MM.1S (cell line): ENCODE results near the gene PAGR1.

ENCODE experiments used
- EZH2phosphoT487 ChIP-seq: fragments of 300-600 bp; sonication (generic); IDR thresholded peaks from 2 replicates; pipeline ENCODE4 v1.6.1; 2018; ENCODE audit warnings: antibody characterized with exemption, low read length
- TF ChIP-seq, protein P1 (sequence below): fragments of 300-600 bp; sonication (generic); IDR thresholded peaks from 2 replicates; pipeline ENCODE4 v1.5.1; 2016; ENCODE audit warnings: antibody characterized with exemption, low read length, mixed read lengths

DNA sequence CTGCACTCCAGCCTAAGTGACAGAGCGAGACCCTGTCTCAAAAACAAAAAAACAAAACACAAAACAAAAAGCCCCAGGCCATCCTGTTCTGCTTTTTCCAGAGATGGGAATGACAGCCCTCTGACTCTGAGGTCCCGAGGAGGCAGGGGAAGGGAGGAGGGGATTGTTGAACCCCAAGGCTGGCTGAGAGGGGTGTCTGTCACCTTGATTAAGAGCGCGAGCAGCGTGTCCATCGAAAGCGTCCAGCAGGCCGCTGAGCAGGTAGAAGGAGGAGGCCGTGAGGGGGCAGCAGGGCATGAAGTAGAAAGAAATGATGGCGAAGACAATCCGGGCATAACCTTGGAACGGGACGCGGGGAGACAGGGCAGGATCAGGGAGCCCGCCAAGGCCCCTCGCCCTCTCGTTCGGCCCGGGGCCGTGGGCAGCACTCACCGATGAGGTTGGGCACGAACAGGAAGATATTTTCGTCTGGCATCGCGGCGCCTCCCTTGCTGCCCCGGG is 46.5 kb downstream of the PAGR1 start:
- TF ChIP-seq, protein P1, sequence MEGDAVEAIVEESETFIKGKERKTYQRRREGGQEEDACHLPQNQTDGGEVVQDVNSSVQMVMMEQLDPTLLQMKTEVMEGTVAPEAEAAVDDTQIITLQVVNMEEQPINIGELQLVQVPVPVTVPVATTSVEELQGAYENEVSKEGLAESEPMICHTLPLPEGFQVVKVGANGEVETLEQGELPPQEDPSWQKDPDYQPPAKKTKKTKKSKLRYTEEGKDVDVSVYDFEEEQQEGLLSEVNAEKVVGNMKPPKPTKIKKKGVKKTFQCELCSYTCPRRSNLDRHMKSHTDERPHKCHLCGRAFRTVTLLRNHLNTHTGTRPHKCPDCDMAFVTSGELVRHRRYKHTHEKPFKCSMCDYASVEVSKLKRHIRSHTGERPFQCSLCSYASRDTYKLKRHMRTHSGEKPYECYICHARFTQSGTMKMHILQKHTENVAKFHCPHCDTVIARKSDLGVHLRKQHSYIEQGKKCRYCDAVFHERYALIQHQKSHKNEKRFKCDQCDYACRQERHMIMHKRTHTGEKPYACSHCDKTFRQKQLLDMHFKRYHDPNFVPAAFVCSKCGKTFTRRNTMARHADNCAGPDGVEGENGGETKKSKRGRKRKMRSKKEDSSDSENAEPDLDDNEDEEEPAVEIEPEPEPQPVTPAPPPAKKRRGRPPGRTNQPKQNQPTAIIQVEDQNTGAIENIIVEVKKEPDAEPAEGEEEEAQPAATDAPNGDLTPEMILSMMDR, result no peak
- no peak for TF ChIP-seq EZH2phosphoT487
